Sigmoid colon (tissue), 7 donors: ENCODE data around the gene MECP2. TPM values are rescaled to one million over a fixed set of nuclear protein-coding genes. Genes with fewer than 3 reads are reported as not detected.
A peak's percentile ranks its signal among the peaks of the same experiment; 100 is the strongest.

Experiments
- DNase-seq: peaks from one replicate; pipeline ENCODE4 v3.0.0-alpha.2; 2019
- H3K27ac ChIP-seq, 4 donors: fragments of 200-600 bp; sonication (generic); one replicate each; pipeline ENCODE4 v1.5.1; 2016 to 2019; ENCODE audit warnings: mild to moderate bottlenecking in 1 of 4
- H3K27me3 ChIP-seq, 3 donors: fragments of 200-600 bp; sonication (generic); one replicate each; pipeline ENCODE4 v1.5.1; 2019; ENCODE audit warnings: mild to moderate bottlenecking in 1 of 3
- H3K36me3 ChIP-seq, 4 donors: fragments of 200-600 bp; sonication (generic); one replicate each; pipeline ENCODE4 v1.5.1; 2016 to 2019
- H3K4me1 ChIP-seq, 4 donors: fragments of 200-600 bp; sonication (generic); one replicate each; pipeline ENCODE4 v1.5.1; 2017 to 2019
- H3K4me3 ChIP-seq, 4 donors: fragments of 200-600 bp; sonication (generic); one replicate each; pipeline ENCODE4 v1.5.1; 2017 to 2019; ENCODE audit warnings: mild to moderate bottlenecking in 2 of 4, moderate library complexity in 1 of 4
- H3K9me3 ChIP-seq, 4 donors: fragments of 200-600 bp in 3 of 4; sonication (generic) in 3 of 4; one replicate each; pipeline versions ENCODE4 v1.5.1 to v1.6.1; 2013 to 2019
- EP300 ChIP-seq, 4 donors: sonication (generic); formaldehyde crosslinking; IDR thresholded peaks; one replicate each; pipeline ENCODE4 v1.6.1; 2017; ENCODE audit warnings: antibody characterized with exemption in 4 of 4
- POLR2A ChIP-seq, 2 donors: fragments of 450-650 bp; IDR thresholded peaks; one replicate each; pipeline ENCODE4 v1.6.1; 2016; ENCODE audit warnings: antibody characterized with exemption in 2 of 2, mild to moderate bottlenecking in 2 of 2, moderate library complexity in 2 of 2
- POLR2AphosphoS5 ChIP-seq, 4 donors: sonication (generic); formaldehyde crosslinking; IDR thresholded peaks; one replicate each; pipeline ENCODE4 v1.6.1; 2017; ENCODE audit warnings: antibody characterized with exemption in 4 of 4
- WGBS, 2 donors: extraction: QIAGEN DNeasy Blood & Tissue Kit; methylation state at CpG; one replicate each; pipeline ENCODE4 v1.1.7; 2013; 5-methylcytosine and 5-hydroxymethylcytosine counted together
- intact Hi-C: fragments of 100-400 bp; cut with DNase I; formaldehyde crosslinking; loops from one replicate; pipeline ENCODE4 v1.15.1; 2023
- polyA plus RNA-seq, 3 donors: library from polyadenylated mRNA; stranded (reverse); fragments of 200-250 nt; gene quantifications; one replicate each; pipeline ENCODE4 v1.2.3, GENCODE V29; 2013
- total RNA-seq, 4 donors: library from RNA; depleted of rRNA; stranded (reverse); fragments of >200 nt; gene quantifications; one replicate each; pipeline ENCODE4 v1.1.0, GENCODE V29; 2016
- TF ChIP-seq, protein P1 (sequence below), 4 experiments: fragments of 450-650 bp in 3 of 4; fragments of 200-600 bp in 1 of 4; IDR thresholded peaks; one replicate each; pipeline ENCODE4 v1.5.1; 2016 to 2019; ENCODE audit warnings: antibody characterized with exemption in 4 of 4, mild to moderate bottlenecking in 3 of 4, moderate library complexity in 2 of 4
- donor health status: healthy with polysubstance abuse.
- donor health status: Bipolar disorder and iron deficiency.
- donor health status: healthy.

MECP2 gene
- total and polyA plus RNA-seq, 7 donors, result 14.4 to 57.9 (median 43.9) TPM

DNA sequence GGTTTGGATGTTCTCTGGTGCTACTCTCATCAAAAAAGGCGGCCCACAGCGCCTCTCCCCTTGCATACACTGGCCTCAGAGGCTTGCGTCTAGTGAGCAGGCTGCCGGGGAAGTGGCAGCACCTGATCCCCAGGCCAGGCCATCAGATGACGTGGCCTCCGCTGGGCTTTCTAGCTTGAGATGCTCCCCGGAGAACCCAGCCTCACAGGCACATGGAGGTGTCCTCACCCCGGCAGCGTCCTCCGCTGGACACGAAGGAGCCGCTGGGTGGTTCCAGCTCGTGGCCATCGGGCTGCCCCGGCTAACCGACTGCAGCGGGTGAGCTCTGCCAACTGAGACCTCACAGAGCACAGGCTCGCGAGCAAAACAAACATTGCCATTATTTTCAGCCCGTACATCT lies 90.6 kb downstream of the MECP2 start:
- Histone ChIP-seq H3K36me3 (no peaks in the 10 kb centered on the region), H3K9me3 (no peaks in the 10 kb centered on the region), H3K4me1 (peaks cover 0 to 4% (median 0%) of the 10 kb centered on the region in 4 donors), H3K27me3 (no peaks in the 10 kb centered on the region), H3K27ac (no peak overlapping the region), H3K4me3 (no peak overlapping the region)
- no peak for DNase-seq
- WGBS, 2 donors, result 96% methylated on average over 20 of the region's 20 CpGs
- intact Hi-C loops, result no loop called here
- TF ChIP-seq POLR2A (IDR thresholded peaks at IDR 0.05) (no peak), EP300 (IDR thresholded peaks at IDR 0.05) (no peak), POLR2AphosphoS5 (IDR thresholded peaks at IDR 0.05) (no peak)
- TF ChIP-seq, protein P1, sequence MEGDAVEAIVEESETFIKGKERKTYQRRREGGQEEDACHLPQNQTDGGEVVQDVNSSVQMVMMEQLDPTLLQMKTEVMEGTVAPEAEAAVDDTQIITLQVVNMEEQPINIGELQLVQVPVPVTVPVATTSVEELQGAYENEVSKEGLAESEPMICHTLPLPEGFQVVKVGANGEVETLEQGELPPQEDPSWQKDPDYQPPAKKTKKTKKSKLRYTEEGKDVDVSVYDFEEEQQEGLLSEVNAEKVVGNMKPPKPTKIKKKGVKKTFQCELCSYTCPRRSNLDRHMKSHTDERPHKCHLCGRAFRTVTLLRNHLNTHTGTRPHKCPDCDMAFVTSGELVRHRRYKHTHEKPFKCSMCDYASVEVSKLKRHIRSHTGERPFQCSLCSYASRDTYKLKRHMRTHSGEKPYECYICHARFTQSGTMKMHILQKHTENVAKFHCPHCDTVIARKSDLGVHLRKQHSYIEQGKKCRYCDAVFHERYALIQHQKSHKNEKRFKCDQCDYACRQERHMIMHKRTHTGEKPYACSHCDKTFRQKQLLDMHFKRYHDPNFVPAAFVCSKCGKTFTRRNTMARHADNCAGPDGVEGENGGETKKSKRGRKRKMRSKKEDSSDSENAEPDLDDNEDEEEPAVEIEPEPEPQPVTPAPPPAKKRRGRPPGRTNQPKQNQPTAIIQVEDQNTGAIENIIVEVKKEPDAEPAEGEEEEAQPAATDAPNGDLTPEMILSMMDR (IDR thresholded peaks at IDR 0.05), result no peak

- intact Hi-C loops, result no loop called here
- WGBS, 2 donors, result 87 to 90% methylated on average over 11 of the region's 11 CpGs
- no peaks in the 10 kb centered on the region for H3K27me3 ChIP-seq
- no peak overlapping the region for H3K27ac ChIP-seq
- DNase-seq, result no peak
- TF ChIP-seq POLR2AphosphoS5 (IDR thresholded peaks at IDR 0.05) (no peak), EP300 (IDR thresholded peaks at IDR 0.05) (no peak), POLR2A (IDR thresholded peaks at IDR 0.05) (no peak)
- TF ChIP-seq, protein P1 (IDR thresholded peaks at IDR 0.05), result no peak
- no peaks in the 10 kb centered on the region for H3K9me3 ChIP-seq
- no peak overlapping the region for H3K4me3 ChIP-seq
- H3K4me1 ChIP-seq, result peaks cover 0 to 4% (median 0%) of the 10 kb centered on the region in 4 donors
- no peaks in the 10 kb centered on the region for H3K36me3 ChIP-seq
These were observed 93.2 kb downstream of the MECP2 start for GRCh38 chrX:154004315-154004714.

- no peak for TF ChIP-seq POLR2AphosphoS5 (IDR thresholded peaks at IDR 0.05)
- TF ChIP-seq, protein P1 (IDR thresholded peaks at IDR 0.05), result no peak
- no peak for TF ChIP-seq EP300 (IDR thresholded peaks at IDR 0.05)
- no peak for TF ChIP-seq POLR2A (IDR thresholded peaks at IDR 0.05)
- intact Hi-C loops, result no loop called here
- 45 to 77% methylated on average over 17 of the region's 17 CpGs for WGBS, 2 donors
- no peaks in the 10 kb centered on the region for H3K36me3 ChIP-seq
- no peak overlapping the region for H3K4me3 ChIP-seq
- no peak for DNase-seq
- no peaks in the 10 kb centered on the region for H3K9me3 ChIP-seq
- peak overlapping the region in 1 of 4 donors; percentile 48 for H3K27ac ChIP-seq
- no peaks in the 10 kb centered on the region for H3K27me3 ChIP-seq
- H3K4me1 ChIP-seq, result peaks cover 0 to 4% (median 0%) of the 10 kb centered on the region in 4 donors
These were observed 95.2 kb downstream of the MECP2 start for GRCh38 chrX:154002215-154002719.

DNA sequence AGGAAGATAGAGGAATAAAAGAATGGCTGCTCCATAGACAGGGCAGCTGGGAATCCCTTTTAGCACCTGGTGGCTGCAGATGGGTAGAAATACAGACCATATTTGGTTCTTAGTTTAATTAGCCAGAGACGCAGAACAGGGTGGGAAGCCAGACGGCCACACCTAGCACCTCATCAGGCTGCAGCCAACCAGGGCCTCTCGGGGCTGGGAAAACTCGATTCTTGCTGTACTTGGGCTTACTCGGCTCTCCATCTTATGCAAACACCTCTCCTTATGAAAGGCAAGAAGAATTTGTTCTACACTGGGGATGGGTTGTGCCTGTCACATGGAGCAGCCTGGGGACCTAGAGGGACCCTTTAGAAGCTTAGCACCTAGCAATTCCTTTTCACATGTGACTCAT lies 97.5 kb downstream of the MECP2 start:
- WGBS, 2 donors, result 14 to 64% methylated on average over 5 of the region's 5 CpGs
- H3K36me3 ChIP-seq, result no peaks in the 10 kb centered on the region
- no peaks in the 10 kb centered on the region for H3K27me3 ChIP-seq
- no peak overlapping the region for H3K27ac ChIP-seq
- TF ChIP-seq POLR2A (IDR thresholded peaks at IDR 0.05), result no peak
- TF ChIP-seq EP300 (IDR thresholded peaks at IDR 0.05), result no peak
- TF ChIP-seq, protein P1 (IDR thresholded peaks at IDR 0.05), result no peak
- no peak for TF ChIP-seq POLR2AphosphoS5 (IDR thresholded peaks at IDR 0.05)
- peaks cover 0 to 4% (median 0%) of the 10 kb centered on the region in 4 donors for H3K4me1 ChIP-seq
- DNase-seq, result no peak
- intact Hi-C loops, result no loop called here
- H3K9me3 ChIP-seq, result no peaks in the 10 kb centered on the region
- H3K4me3 ChIP-seq, result no peak overlapping the region
